Right kidney (tissue), 9 donors: ENCODE data around the gene UPF3A.
"Not testable (repeated sequence)": the region's sequence is repeated elsewhere in the genome, so short reads cannot be mapped to it uniquely, and the experiment has no call there.

ENCODE experiments used
- DNase-seq: peaks from one replicate; pipeline ENCODE4 v3.0.0-alpha.2; 2016
- long read RNA-seq, 8 donors: transcript quantifications; one replicate each; lab custom pipeline, GENCODE V29; 2026

Gene UPF3A
- long read RNA-seq, donor 1, transcript UPF3A-209 (2 exons, 494 nt): minor isoform, 13 of 87 reads
- long read RNA-seq, donor 1, transcript UPF3A-207 (4 exons, 678 nt): minor isoform, 13 of 87 reads
- long read RNA-seq, donor 1, transcript UPF3A-205 (3 exons, 423 nt): major isoform, 16 of 87 reads
- long read RNA-seq, donor 1, partial matches to known transcripts: 44 of 87 reads
- long read RNA-seq, donor 1, other reads (novel, unspliced or antisense): 0 of 87 reads
- long read RNA-seq, donor 2, transcript UPF3A-209 (2 exons, 494 nt): minor isoform, 5 of 32 reads
- long read RNA-seq, donor 2, transcript UPF3A-205 (3 exons, 423 nt): major isoform, 12 of 32 reads
- long read RNA-seq, donor 2, partial matches to known transcripts: 12 of 32 reads
- long read RNA-seq, donor 2, other reads (novel, unspliced or antisense): 0 of 32 reads
- long read RNA-seq, donor 3, transcript UPF3A-205 (3 exons, 423 nt): major isoform, 14 of 23 reads
- long read RNA-seq, donor 3, partial matches to known transcripts: 6 of 23 reads
- long read RNA-seq, donor 3, other reads (novel, unspliced or antisense): 0 of 23 reads
- long read RNA-seq, donor 4, transcript UPF3A-205 (3 exons, 423 nt): major isoform, 24 of 86 reads
- long read RNA-seq, donor 4, partial matches to known transcripts: 52 of 86 reads
- long read RNA-seq, donor 4, other reads (novel, unspliced or antisense): 0 of 86 reads
- long read RNA-seq, donor 5, transcript UPF3A-205 (3 exons, 423 nt): major isoform, 12 of 34 reads
- long read RNA-seq, donor 5, partial matches to known transcripts: 20 of 34 reads
- long read RNA-seq, donor 5, other reads (novel, unspliced or antisense): 0 of 34 reads
- long read RNA-seq, donor 6, transcript UPF3A-205 (3 exons, 423 nt): major isoform, 19 of 45 reads
- long read RNA-seq, donor 6, transcript UPF3A-209 (2 exons, 494 nt): minor isoform, 6 of 45 reads
- long read RNA-seq, donor 6, partial matches to known transcripts: 18 of 45 reads
- long read RNA-seq, donor 6, other reads (novel, unspliced or antisense): 0 of 45 reads
- long read RNA-seq, donor 7: 0 reads
- long read RNA-seq, donor 8, transcript UPF3A-207 (4 exons, 678 nt): minor isoform, 5 of 40 reads
- long read RNA-seq, donor 8, transcript UPF3A-205 (3 exons, 423 nt): major isoform, 16 of 40 reads
- long read RNA-seq, donor 8, partial matches to known transcripts: 13 of 40 reads
- long read RNA-seq, donor 8, other reads (novel, unspliced or antisense): 0 of 40 reads

GRCh38 chr13:114281351-114282040 is at the start of gene UPF3A:
UPF3A (plus strand) TSS chr13:114281601; CDS start chr13:114281640, 39 bp downstream.
- peak; percentile 100 for DNase-seq

GRCh38 chr13:114231886-114232285 is 49.5 kb upstream of the UPF3A start:
- no peak for DNase-seq

- DNase-seq: no peak
Measured at GRCh38 chr13:114234266-114234644, 47.1 kb upstream of the UPF3A start.

GRCh38 chr13:114234645-114235421 is 46.6 kb upstream of the UPF3A start, which contains the start of gene CDC16:
CDC16 (plus strand) TSS chr13:114234897; CDS start chr13:114235085, 188 bp downstream.
- peak; percentile 82 for DNase-seq

- no peak for DNase-seq
Measured at GRCh38 chr13:114235697-114236096, 45.7 kb upstream of the UPF3A start.

GRCh38 chr13:114236227-114236626 is 45.2 kb upstream of the UPF3A start:
- DNase-seq: no peak

- no peak for DNase-seq
Measured at GRCh38 chr13:114237415-114238112, 43.8 kb upstream of the UPF3A start.

GRCh38 chr13:114241918-114242317 is 39.5 kb upstream of the UPF3A start:
- no peak for DNase-seq

GRCh38 chr13:114243971-114244370 is 37.4 kb upstream of the UPF3A start:
- no peak for DNase-seq

GRCh38 chr13:114244637-114245036 is 36.8 kb upstream of the UPF3A start:
- DNase-seq: no peak

GRCh38 chr13:114248011-114248410 is 33.4 kb upstream of the UPF3A start:
- no peak for DNase-seq

GRCh38 chr13:114249077-114249476 is 32.3 kb upstream of the UPF3A start:
- DNase-seq: no peak

GRCh38 chr13:114251639-114252440 is 29.6 kb upstream of the UPF3A start:
- not testable (repeated sequence) for DNase-seq

GRCh38 chr13:114256547-114256946 is 24.9 kb upstream of the UPF3A start:
- DNase-seq: no peak

- no peak for DNase-seq
Measured at GRCh38 chr13:114257014-114257413, 24.4 kb upstream of the UPF3A start.

GRCh38 chr13:114258589-114258988 is 22.8 kb upstream of the UPF3A start:
- DNase-seq: no peak

GRCh38 chr13:114259374-114259773 is 22.0 kb upstream of the UPF3A start:
- no peak for DNase-seq

- DNase-seq: no peak
Measured at GRCh38 chr13:114259974-114260373, 21.4 kb upstream of the UPF3A start.

GRCh38 chr13:114260814-114261213 is 20.6 kb upstream of the UPF3A start:
- no peak for DNase-seq
